ENCODE measurements around the gene METTL24. TPM values are rescaled to one million over a fixed set of nuclear protein-coding genes. Genes with fewer than 3 reads are reported as not detected.
"Not testable (repeated sequence)": the region's sequence is repeated elsewhere in the genome, so short reads cannot be mapped to it uniquely, and the experiment has no call there.

The METTL24 gene
- total RNA-seq, 4 donors from 2014 or later, result 0.45 to 1.7 TPM; not detected in 2

DNA sequence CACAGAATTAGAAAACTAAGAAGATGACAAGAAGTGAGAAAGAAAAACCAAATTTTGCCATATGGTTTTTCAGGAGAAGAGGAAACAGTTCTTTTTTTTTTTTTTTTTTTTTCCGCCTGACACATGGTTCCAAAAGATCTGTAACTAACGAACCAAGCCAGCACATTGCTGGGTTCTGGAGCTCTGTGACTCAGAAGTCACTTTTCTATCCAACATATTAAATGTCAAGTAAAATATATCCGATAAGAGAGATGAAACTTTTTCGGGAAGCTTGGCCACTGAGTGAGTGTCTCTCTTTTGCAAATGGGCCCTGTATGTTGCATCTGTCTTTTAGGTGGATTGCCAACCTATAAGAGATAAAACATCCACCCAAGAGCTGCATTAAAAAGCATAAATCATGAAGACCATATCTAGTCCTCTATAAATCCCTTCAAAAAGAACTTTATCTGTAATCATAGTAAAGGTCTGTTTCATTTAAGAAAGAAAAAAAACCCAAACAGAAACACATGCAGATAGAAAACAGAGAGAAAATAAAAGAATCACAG lies 4.6 kb downstream of the METTL24 start:
- Histone ChIP-seq H3K27me3 (peaks cover 19% of the 10 kb centered on the region), H3K4me3 (no peak overlapping the region), H3K27ac (peak overlapping the region; percentile 51), H3K4me1 (peaks cover 16% of the 10 kb centered on the region), H3K9me3 (no peaks in the 10 kb centered on the region), H3K36me3 (no peaks in the 10 kb centered on the region)
- WGBS, result 74% methylated on average over 4 of the region's 4 CpGs
- TF ChIP-seq EP300 (IDR thresholded peaks at IDR 0.05) (no peak), POLR2AphosphoS5 (IDR thresholded peaks at IDR 0.05) (no peak), POLR2A (IDR thresholded peaks at IDR 0.05) (no peak)
- TF ChIP-seq, protein P1, sequence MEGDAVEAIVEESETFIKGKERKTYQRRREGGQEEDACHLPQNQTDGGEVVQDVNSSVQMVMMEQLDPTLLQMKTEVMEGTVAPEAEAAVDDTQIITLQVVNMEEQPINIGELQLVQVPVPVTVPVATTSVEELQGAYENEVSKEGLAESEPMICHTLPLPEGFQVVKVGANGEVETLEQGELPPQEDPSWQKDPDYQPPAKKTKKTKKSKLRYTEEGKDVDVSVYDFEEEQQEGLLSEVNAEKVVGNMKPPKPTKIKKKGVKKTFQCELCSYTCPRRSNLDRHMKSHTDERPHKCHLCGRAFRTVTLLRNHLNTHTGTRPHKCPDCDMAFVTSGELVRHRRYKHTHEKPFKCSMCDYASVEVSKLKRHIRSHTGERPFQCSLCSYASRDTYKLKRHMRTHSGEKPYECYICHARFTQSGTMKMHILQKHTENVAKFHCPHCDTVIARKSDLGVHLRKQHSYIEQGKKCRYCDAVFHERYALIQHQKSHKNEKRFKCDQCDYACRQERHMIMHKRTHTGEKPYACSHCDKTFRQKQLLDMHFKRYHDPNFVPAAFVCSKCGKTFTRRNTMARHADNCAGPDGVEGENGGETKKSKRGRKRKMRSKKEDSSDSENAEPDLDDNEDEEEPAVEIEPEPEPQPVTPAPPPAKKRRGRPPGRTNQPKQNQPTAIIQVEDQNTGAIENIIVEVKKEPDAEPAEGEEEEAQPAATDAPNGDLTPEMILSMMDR (IDR thresholded peaks at IDR 0.05), result no peak
- DNase-seq (ENCODE audit: low spot score in 2 of 2), result no peak

DNA sequence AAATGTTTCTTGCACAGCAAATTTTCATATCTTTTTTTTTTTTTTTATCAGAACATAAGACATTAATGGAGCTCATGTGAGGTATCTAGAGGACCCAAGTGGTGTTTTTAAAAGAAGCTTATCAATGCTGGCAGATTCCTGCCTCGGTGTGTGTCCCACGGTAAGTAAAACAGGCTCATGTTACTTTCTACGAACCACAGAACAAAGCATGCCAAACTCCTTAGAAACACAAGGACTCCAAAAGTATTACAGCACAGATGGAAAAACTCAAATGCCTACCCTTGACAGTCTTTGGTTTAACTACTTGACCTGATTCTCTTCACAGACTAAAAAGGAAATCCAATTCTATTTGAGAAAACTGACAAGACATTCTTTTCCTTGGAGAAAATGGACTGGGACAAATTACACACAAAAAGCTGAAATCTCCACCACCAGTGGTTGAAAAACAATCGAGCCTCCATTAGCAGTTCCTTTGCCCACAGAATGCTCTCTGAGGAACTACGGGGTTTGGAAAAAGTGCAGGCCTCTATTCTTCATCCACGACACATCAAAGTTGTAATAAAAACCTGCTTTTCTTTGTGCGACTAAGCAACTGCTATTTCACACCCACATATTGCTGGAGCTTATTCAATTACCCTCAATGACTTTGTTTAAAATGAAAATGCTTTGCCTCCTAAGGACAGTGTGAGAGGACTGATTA lies 5.4 kb downstream of the METTL24 start:
- H3K27ac ChIP-seq, result peak overlapping the region; percentile 51
- no peaks in the 10 kb centered on the region for H3K36me3 ChIP-seq
- H3K9me3 ChIP-seq, result no peaks in the 10 kb centered on the region
- TF ChIP-seq POLR2A (IDR thresholded peaks at IDR 0.05) (no peak), POLR2AphosphoS5 (IDR thresholded peaks at IDR 0.05) (no peak), EP300 (IDR thresholded peaks at IDR 0.05) (no peak)
- TF ChIP-seq, protein P1 (IDR thresholded peaks at IDR 0.05), result no peak
- H3K27me3 ChIP-seq, result peaks cover 12% of the 10 kb centered on the region
- H3K4me1 ChIP-seq, result peaks cover 10% of the 10 kb centered on the region
- no peak overlapping the region for H3K4me3 ChIP-seq
- no peak for DNase-seq (ENCODE audit: low spot score in 2 of 2)
- 61% methylated on average over 7 of the region's 7 CpGs for WGBS

DNA sequence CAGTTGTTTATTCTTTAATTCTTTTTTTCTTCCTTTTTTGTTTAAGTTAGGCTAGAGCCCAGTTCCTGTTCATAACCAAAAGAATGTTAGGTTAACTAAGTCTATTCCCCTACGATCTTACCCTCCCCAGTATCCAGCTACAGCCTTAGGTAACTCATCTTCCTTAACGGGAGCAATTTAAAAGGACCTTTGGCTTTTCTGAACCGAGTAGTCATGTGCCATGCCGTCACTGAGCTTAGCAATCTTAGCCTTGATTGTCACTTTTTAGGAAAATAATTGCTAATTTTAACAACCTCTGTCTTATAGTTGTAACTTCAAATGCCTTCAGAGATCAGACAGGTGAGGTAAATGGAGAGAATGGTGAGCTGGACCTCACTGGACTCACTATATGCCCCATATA lies 6.2 kb downstream of the METTL24 start:
- no peak overlapping the region for H3K4me3 ChIP-seq
- H3K4me1 ChIP-seq, result peaks cover 3% of the 10 kb centered on the region
- H3K36me3 ChIP-seq, result no peaks in the 10 kb centered on the region
- H3K9me3 ChIP-seq, result no peaks in the 10 kb centered on the region
- H3K27ac ChIP-seq, result no peak overlapping the region
- no peak for DNase-seq (ENCODE audit: low spot score in 2 of 2)
- WGBS, result 78% methylated on average over 4 of the region's 4 CpGs
- TF ChIP-seq POLR2A (IDR thresholded peaks at IDR 0.05) (no peak), EP300 (IDR thresholded peaks at IDR 0.05) (no peak), POLR2AphosphoS5 (IDR thresholded peaks at IDR 0.05) (no peak)
- TF ChIP-seq, protein P1 (IDR thresholded peaks at IDR 0.05), result no peak
- peaks cover 5% of the 10 kb centered on the region for H3K27me3 ChIP-seq

DNA sequence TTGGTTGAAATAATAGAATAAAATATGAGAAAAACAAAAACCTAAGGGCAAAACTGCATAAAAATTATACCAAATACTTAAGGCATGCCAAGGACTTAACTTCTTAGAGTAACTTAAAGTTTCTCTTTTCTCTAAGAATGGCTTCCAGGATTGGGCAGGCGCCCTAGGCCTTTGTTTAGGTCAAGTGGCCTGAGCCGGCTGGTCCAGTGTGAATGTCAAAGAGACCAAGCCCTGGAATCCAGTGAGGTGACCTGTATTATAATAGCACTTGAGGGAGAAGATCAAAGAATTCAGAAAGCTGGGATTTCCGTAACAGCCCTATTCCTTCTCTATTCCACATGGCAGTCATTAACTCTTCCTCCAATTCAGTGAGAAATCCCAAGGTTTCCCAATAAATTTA lies 6.6 kb downstream of the METTL24 start:
- Histone ChIP-seq H3K36me3 (no peaks in the 10 kb centered on the region), H3K4me3 (no peak overlapping the region), H3K27ac (no peak overlapping the region), H3K27me3 (peaks cover under 1% of the 10 kb centered on the region), H3K4me1 (no peaks in the 10 kb centered on the region), H3K9me3 (no peaks in the 10 kb centered on the region)
- WGBS, result 84% methylated on average over 3 of the region's 3 CpGs
- TF ChIP-seq EP300 (IDR thresholded peaks at IDR 0.05), result no peak
- TF ChIP-seq, protein P1 (IDR thresholded peaks at IDR 0.05), result no peak
- no peak for TF ChIP-seq POLR2AphosphoS5 (IDR thresholded peaks at IDR 0.05)
- no peak for TF ChIP-seq POLR2A (IDR thresholded peaks at IDR 0.05)
- no peak for DNase-seq (ENCODE audit: low spot score in 2 of 2)

DNA sequence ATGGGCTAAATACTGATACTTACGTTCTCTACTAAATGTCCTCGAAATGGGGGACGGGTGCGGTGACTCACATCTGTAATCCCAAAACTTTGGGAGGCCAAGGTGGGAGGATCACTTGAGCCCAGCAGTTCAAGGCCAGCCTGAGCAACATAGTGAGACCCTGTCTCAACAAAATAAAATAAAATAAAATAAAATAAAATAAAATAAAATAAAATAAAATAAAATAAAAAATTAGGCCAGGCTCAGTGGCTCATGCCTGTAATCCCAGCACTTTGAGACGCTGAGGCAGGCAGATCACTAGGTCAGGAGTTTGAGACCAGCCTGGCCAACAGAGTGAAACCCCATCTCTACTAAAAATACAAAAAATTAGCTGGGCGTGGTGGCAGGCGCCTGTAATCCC lies 7.6 kb downstream of the METTL24 start:
- not testable (repeated sequence) for H3K9me3 ChIP-seq; H3K4me3 ChIP-seq; H3K27ac ChIP-seq; H3K27me3 ChIP-seq; H3K4me1 ChIP-seq; H3K36me3 ChIP-seq; DNase-seq (ENCODE audit: low spot score in 2 of 2)
- 92% methylated on average over 7 of the region's 7 CpGs for WGBS
